ENCODE results near the gene WDR1.
A peak's percentile ranks its signal among the peaks of the same experiment; 100 is the strongest.

The WDR1 gene

GRCh38 chr4:10113362-10114047 lies 3.1 kb downstream of the WDR1 start:
- Mint-ChIP-seq H3K36me3 (ENCODE audit: low read depth) (peaks cover 72% of the 10 kb centered on the region), H3K27ac (peak overlapping the region; percentile 58), H3K27me3 (ENCODE audit: low read depth) (no peaks in the 10 kb centered on the region), H3K4me1 (ENCODE audit: low read depth) (peaks cover 78% of the 10 kb centered on the region), H3K9me3 (no peaks in the 10 kb centered on the region), H3K4me3 (peak overlapping the region; percentile 96)
- no peak for DNase-seq (ENCODE audit: low spot score)

- no peak overlapping the region for H3K27ac Mint-ChIP-seq
- H3K4me1 Mint-ChIP-seq (ENCODE audit: low read depth), result peaks cover 77% of the 10 kb centered on the region
- H3K4me3 Mint-ChIP-seq, result peak overlapping the region; percentile 96
- no peak for DNase-seq (ENCODE audit: low spot score)
- H3K36me3 Mint-ChIP-seq (ENCODE audit: low read depth), result peaks cover 78% of the 10 kb centered on the region
- no peaks in the 10 kb centered on the region for H3K9me3 Mint-ChIP-seq
- no peaks in the 10 kb centered on the region for H3K27me3 Mint-ChIP-seq (ENCODE audit: low read depth)
These were observed 3.8 kb downstream of the WDR1 start for GRCh38 chr4:10112658-10113284.

DNA sequence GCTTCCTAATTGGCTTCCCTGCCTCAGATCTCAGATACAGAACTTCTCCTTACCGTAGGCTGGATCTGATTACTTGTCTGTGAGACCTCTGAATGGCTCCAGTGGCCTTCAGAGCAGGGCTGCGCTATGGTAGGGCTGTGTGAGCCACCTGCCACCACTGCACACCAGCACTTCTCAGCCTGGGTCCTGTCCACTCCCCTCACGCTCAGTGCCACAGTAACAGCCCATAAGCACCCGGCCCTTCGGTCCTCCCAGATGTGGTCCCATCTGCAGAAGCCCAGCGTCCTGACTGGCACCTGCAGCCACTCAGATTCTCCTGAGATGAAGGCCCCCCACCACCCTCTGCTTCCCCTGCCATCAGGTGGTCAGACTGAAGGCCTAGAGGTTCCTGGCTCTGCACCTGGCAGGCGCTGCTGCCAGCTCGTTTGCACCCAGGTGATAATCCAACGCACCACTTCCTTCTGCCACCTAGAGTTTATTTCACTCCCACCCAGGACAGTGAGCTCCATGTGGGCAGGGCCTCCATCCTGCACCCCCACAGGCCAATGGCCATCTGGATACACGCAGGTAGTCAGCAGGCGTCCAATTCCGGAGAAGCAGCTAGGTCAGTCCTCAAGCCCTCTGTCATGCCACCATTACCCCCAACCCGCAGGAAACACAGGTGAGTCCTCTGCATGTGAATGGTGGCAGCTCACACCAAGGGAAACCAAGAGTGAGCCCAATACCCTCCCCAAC lies 5.4 kb downstream of the WDR1 start:
- peak overlapping the region; percentile 96 for H3K4me3 Mint-ChIP-seq
- DNase-seq (ENCODE audit: low spot score), result no peak
- H3K36me3 Mint-ChIP-seq (ENCODE audit: low read depth), result peaks cover 90% of the 10 kb centered on the region
- no peaks in the 10 kb centered on the region for H3K27me3 Mint-ChIP-seq (ENCODE audit: low read depth)
- peak overlapping the region; percentile 41 for H3K27ac Mint-ChIP-seq
- H3K9me3 Mint-ChIP-seq, result no peaks in the 10 kb centered on the region
- H3K4me1 Mint-ChIP-seq (ENCODE audit: low read depth), result peaks cover 83% of the 10 kb centered on the region

- no peaks in the 10 kb centered on the region for H3K9me3 Mint-ChIP-seq
- H3K4me1 Mint-ChIP-seq (ENCODE audit: low read depth), result peaks cover 89% of the 10 kb centered on the region
- H3K27ac Mint-ChIP-seq, result peak overlapping the region; percentile 55
- H3K4me3 Mint-ChIP-seq, result peak overlapping the region; percentile 68
- H3K36me3 Mint-ChIP-seq (ENCODE audit: low read depth), result peaks cover 90% of the 10 kb centered on the region
- no peaks in the 10 kb centered on the region for H3K27me3 Mint-ChIP-seq (ENCODE audit: low read depth)
- no peak for DNase-seq (ENCODE audit: low spot score)
These were observed 6.5 kb downstream of the WDR1 start for GRCh38 chr4:10109995-10110670.

GRCh38 chr4:10108818-10109783 lies 7.5 kb downstream of the WDR1 start:
- H3K9me3 Mint-ChIP-seq, result no peaks in the 10 kb centered on the region
- no peaks in the 10 kb centered on the region for H3K27me3 Mint-ChIP-seq (ENCODE audit: low read depth)
- H3K36me3 Mint-ChIP-seq (ENCODE audit: low read depth), result peaks cover 85% of the 10 kb centered on the region
- H3K4me3 Mint-ChIP-seq, result peak overlapping the region; percentile 68
- H3K4me1 Mint-ChIP-seq (ENCODE audit: low read depth), result peaks cover 91% of the 10 kb centered on the region
- peak overlapping the region; percentile 64 for H3K27ac Mint-ChIP-seq
- DNase-seq (ENCODE audit: low spot score), result no peak

DNA sequence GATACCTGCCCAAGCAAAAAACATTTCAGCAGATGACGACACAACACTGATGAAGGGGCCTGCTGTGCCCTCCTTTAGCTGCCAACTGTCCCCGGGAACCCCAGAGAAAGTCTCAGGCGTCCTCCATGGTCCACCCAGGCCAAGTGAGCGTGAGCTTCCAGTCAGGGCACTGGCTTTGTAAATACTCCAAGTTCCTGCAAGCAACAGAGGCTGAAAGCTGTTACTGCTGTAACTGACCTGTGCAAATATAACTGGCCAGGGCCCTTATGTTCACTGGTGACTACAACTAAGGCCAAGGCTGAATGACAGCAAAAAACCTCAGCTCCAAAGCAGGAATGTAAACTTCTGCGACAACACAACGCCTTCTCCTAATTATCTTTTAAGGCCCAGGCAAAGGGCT lies 8.2 kb downstream of the WDR1 start:
- H3K9me3 Mint-ChIP-seq, result no peaks in the 10 kb centered on the region
- H3K27me3 Mint-ChIP-seq (ENCODE audit: low read depth), result no peaks in the 10 kb centered on the region
- peak overlapping the region; percentile 68 for H3K4me3 Mint-ChIP-seq
- no peak for DNase-seq (ENCODE audit: low spot score)
- H3K36me3 Mint-ChIP-seq (ENCODE audit: low read depth), result peaks cover 82% of the 10 kb centered on the region
- peak overlapping the region; percentile 64 for H3K27ac Mint-ChIP-seq
- peaks cover 88% of the 10 kb centered on the region for H3K4me1 Mint-ChIP-seq (ENCODE audit: low read depth)

GRCh38 chr4:10107111-10108091 lies 9.2 kb downstream of the WDR1 start:
- peak overlapping the region; percentile 70 for H3K4me3 Mint-ChIP-seq

DNA sequence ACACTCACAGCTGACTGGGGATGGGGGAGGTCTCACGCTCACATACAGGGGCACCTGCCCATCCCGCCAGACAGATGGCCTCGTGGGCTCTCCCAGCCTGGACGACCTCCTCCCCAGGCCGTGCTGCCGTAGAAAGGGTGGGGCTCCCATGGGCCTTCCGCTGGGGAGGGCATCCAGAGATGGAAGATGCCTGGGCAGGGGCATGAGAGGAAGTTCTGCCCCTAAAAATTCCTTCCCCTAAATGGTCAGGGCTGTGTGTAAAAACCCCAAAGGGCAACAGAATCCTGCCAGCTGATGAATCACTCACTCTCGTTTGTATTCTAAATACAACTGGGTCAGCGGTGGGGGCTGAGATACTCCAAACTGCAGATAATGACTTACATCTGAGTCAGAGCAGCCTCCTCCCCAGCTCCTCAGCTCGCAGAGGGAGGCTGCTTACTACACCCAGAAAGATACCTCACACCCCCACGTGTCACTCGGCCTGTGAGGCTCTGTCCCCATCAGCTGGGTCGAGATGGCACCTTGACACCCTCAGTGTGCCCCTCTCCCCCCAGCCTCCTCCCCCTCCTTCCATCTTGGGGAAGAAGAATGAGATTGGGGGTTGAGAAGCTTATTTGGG lies 10.1 kb downstream of the WDR1 start:
- peaks cover 90% of the 10 kb centered on the region for H3K4me1 Mint-ChIP-seq (ENCODE audit: low read depth)
- H3K27me3 Mint-ChIP-seq (ENCODE audit: low read depth), result no peaks in the 10 kb centered on the region
- DNase-seq (ENCODE audit: low spot score), result peak; percentile 86
- peaks cover 82% of the 10 kb centered on the region for H3K36me3 Mint-ChIP-seq (ENCODE audit: low read depth)
- H3K27ac Mint-ChIP-seq, result peak overlapping the region; percentile 71
- peak overlapping the region; percentile 61 for H3K4me3 Mint-ChIP-seq
- H3K9me3 Mint-ChIP-seq, result no peaks in the 10 kb centered on the region

More at GRCh38 chr4:10107111-10108091, 9.2 kb downstream of the WDR1 start:
- Mint-ChIP-seq H3K36me3 (ENCODE audit: low read depth) (peaks cover 82% of the 10 kb centered on the region), H3K27ac (peak overlapping the region; percentile 64), H3K4me1 (ENCODE audit: low read depth) (peaks cover 90% of the 10 kb centered on the region), H3K27me3 (ENCODE audit: low read depth) (no peaks in the 10 kb centered on the region), H3K9me3 (no peaks in the 10 kb centered on the region)
- no peak for DNase-seq (ENCODE audit: low spot score)

DNA sequence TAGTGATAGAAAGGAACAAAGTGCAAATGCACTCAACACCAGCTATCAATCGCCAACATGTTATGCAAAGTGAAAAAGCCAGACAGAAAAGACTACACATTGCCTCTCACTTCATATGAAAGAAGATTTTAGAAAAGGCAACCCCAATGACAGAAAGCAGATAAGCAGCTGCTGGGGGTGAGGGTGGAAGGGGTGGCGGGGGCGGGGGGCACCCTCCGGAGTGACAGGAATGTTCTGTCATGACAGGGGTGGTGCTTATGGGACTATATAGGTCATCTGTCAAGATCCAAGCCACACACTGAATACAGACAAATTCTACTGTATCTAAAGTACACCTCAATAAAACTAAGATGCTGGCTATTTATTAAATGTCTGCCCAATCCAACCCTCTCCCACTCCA lies 10.7 kb downstream of the WDR1 start:
- peak overlapping the region; percentile 66 for H3K4me3 Mint-ChIP-seq
- peaks cover 81% of the 10 kb centered on the region for H3K36me3 Mint-ChIP-seq (ENCODE audit: low read depth)
- peak overlapping the region; percentile 75 for H3K27ac Mint-ChIP-seq
- H3K9me3 Mint-ChIP-seq, result no peaks in the 10 kb centered on the region
- H3K27me3 Mint-ChIP-seq (ENCODE audit: low read depth), result no peaks in the 10 kb centered on the region
- no peak for DNase-seq (ENCODE audit: low spot score)
- peaks cover 90% of the 10 kb centered on the region for H3K4me1 Mint-ChIP-seq (ENCODE audit: low read depth)

DNA sequence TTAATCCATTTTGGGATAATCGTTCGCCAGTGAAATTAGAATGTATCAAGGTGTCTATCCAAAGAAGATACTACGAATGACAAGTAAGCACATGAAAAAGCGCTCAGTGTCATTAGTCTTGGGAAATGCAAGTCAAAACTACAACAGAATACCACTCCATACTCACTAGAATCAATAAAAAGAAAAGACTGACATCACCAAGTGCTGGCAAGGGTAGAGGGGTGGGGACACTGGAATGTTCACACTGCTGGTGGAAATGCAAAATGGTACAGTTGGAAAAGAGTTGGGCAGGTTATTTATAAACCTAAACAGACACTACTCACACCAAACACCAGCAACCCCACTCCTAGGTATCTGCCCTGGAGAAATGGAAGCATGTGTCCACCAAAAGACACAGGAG lies 11.2 kb downstream of the WDR1 start:
- Mint-ChIP-seq H3K36me3 (ENCODE audit: low read depth) (peaks cover 81% of the 10 kb centered on the region), H3K4me3 (peak overlapping the region; percentile 66), H3K27ac (peak overlapping the region; percentile 75)

GRCh38 chr4:10104991-10105276 lies 11.7 kb downstream of the WDR1 start:
- Mint-ChIP-seq H3K36me3 (ENCODE audit: low read depth) (peaks cover 83% of the 10 kb centered on the region), H3K4me1 (ENCODE audit: low read depth) (peaks cover 91% of the 10 kb centered on the region), H3K4me3 (peak overlapping the region; percentile 66), H3K9me3 (no peaks in the 10 kb centered on the region), H3K27me3 (ENCODE audit: low read depth) (no peaks in the 10 kb centered on the region), H3K27ac (peak overlapping the region; percentile 75)
- no peak for DNase-seq (ENCODE audit: low spot score)

More for the DNA sequence above, 11.2 kb downstream of the WDR1 start:
- peaks cover 90% of the 10 kb centered on the region for H3K4me1 Mint-ChIP-seq (ENCODE audit: low read depth)
- no peaks in the 10 kb centered on the region for H3K27me3 Mint-ChIP-seq (ENCODE audit: low read depth)
- H3K9me3 Mint-ChIP-seq, result no peaks in the 10 kb centered on the region
- DNase-seq (ENCODE audit: low spot score), result no peak

All from T-helper 2 cell treated with Interferon-gamma antibody and Interleukin-4, amounts not matched to agents 5 μg/mL and 100 μg/mL, for 36 hours (primary cell).